Measurements from ENCODE around the gene FRMPD4.

DNA sequence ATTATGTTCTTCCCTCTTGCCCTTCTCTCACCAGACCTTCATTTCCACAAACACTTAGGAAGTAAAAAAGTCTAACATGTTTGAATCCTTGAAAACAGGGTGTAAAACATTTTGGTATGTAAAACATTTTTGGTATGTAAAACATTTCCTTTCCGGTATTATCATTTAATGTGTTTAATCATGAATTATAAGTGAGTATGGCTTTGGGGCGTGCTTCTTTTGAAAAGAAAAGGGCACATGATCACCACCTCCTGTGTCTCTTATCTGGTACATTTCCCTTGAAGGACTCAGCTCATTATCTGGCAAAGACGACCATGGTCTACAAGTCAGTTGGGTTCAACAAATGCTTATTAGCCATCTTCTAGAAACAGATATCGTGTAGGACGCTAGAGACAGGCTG, 283.6 kb downstream of the FRMPD4 start:
- TF ChIP-seq, protein P1, sequence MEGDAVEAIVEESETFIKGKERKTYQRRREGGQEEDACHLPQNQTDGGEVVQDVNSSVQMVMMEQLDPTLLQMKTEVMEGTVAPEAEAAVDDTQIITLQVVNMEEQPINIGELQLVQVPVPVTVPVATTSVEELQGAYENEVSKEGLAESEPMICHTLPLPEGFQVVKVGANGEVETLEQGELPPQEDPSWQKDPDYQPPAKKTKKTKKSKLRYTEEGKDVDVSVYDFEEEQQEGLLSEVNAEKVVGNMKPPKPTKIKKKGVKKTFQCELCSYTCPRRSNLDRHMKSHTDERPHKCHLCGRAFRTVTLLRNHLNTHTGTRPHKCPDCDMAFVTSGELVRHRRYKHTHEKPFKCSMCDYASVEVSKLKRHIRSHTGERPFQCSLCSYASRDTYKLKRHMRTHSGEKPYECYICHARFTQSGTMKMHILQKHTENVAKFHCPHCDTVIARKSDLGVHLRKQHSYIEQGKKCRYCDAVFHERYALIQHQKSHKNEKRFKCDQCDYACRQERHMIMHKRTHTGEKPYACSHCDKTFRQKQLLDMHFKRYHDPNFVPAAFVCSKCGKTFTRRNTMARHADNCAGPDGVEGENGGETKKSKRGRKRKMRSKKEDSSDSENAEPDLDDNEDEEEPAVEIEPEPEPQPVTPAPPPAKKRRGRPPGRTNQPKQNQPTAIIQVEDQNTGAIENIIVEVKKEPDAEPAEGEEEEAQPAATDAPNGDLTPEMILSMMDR (IDR thresholded peaks at IDR 0.05 in 8 of 11, conservative IDR thresholded peaks at IDR 0.05 in 3 of 11), result no peak
- TF ChIP-seq POLR2A (IDR thresholded peaks at IDR 0.05), result no peak
